ENCODE measurements around the gene KYNU.

DNA sequence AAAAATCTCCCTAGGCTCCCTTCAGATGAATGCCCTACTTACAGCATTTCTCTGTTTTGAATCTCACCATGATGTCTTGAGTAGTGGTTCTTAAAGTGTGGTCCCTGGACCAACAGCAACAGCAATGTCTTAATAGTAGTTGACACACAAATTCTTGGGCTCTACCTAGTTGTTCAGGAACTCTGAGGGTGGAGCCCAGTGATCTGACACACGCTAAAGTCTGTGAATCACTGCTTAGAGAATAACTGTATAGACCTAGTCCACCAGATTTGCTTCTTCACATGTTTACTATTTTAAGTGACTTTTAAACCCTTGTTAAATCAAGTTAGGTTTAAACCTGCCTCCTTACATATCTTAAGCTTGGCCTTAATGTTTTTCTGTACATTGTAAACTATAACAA is 204.2 kb downstream of the KYNU start:
- TF ChIP-seq, protein P1, sequence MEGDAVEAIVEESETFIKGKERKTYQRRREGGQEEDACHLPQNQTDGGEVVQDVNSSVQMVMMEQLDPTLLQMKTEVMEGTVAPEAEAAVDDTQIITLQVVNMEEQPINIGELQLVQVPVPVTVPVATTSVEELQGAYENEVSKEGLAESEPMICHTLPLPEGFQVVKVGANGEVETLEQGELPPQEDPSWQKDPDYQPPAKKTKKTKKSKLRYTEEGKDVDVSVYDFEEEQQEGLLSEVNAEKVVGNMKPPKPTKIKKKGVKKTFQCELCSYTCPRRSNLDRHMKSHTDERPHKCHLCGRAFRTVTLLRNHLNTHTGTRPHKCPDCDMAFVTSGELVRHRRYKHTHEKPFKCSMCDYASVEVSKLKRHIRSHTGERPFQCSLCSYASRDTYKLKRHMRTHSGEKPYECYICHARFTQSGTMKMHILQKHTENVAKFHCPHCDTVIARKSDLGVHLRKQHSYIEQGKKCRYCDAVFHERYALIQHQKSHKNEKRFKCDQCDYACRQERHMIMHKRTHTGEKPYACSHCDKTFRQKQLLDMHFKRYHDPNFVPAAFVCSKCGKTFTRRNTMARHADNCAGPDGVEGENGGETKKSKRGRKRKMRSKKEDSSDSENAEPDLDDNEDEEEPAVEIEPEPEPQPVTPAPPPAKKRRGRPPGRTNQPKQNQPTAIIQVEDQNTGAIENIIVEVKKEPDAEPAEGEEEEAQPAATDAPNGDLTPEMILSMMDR (IDR thresholded peaks at IDR 0.05): no peak
- no peak for TF ChIP-seq POLR2A (IDR thresholded peaks at IDR 0.05)
